ENCODE results near the gene ADGRG6. TPM values are rescaled to one million over a fixed set of nuclear protein-coding genes. Genes with fewer than 3 reads are reported as not detected.

Gene ADGRG6
- total RNA-seq, 2 donors from 2014 or later, result 6.4 to 6.8 TPM

GRCh38 chr6:142399739-142400138 is 97.9 kb downstream of the ADGRG6 start:
- TF ChIP-seq, protein P1, sequence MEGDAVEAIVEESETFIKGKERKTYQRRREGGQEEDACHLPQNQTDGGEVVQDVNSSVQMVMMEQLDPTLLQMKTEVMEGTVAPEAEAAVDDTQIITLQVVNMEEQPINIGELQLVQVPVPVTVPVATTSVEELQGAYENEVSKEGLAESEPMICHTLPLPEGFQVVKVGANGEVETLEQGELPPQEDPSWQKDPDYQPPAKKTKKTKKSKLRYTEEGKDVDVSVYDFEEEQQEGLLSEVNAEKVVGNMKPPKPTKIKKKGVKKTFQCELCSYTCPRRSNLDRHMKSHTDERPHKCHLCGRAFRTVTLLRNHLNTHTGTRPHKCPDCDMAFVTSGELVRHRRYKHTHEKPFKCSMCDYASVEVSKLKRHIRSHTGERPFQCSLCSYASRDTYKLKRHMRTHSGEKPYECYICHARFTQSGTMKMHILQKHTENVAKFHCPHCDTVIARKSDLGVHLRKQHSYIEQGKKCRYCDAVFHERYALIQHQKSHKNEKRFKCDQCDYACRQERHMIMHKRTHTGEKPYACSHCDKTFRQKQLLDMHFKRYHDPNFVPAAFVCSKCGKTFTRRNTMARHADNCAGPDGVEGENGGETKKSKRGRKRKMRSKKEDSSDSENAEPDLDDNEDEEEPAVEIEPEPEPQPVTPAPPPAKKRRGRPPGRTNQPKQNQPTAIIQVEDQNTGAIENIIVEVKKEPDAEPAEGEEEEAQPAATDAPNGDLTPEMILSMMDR (IDR thresholded peaks at IDR 0.05), result no peak
- no peaks in the 10 kb centered on the region for H3K27me3 ChIP-seq (replicated peaks; ENCODE audit: insufficient read depth)
- no peak overlapping the region for H3K27ac ChIP-seq
- no peaks in the 10 kb centered on the region for H3K9me3 ChIP-seq
- no peak overlapping the region for H3K4me3 ChIP-seq
- ATAC-seq (ENCODE audit: insufficient number of reproducible peaks, low FRiP score, low read depth), result no peak
- H3K4me1 ChIP-seq (ENCODE audit: control insufficient read depth in 1 of 2, low read depth in 2 of 2), result no peaks in the 10 kb centered on the region
- H3K36me3 ChIP-seq, result no peaks in the 10 kb centered on the region
- no peak for DNase-seq (ENCODE audit: low spot score)

DNA sequence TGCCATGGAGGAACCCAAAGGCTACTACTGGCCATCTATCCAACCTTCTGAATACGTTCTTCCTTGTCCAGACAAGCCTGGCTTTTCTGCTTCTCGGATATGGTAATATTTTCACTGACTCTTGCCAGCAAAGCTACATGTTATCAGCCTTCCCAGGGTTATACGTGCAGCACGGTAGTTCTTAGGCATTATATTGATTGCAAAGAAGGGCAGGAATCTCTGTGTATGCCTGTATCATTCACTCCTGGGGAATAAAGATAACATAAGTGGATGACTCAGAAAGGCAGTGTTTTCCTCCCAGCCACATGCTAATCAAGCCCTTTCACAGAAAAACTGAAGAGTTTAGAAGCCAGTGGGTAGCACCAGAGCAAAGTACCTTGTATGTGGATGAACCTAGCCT is 98.7 kb downstream of the ADGRG6 start:
- Histone ChIP-seq H3K27me3 (replicated peaks; ENCODE audit: insufficient read depth) (no peaks in the 10 kb centered on the region), H3K4me1 (ENCODE audit: control insufficient read depth in 1 of 2, low read depth in 2 of 2) (no peaks in the 10 kb centered on the region), H3K27ac (no peak overlapping the region), H3K9me3 (no peaks in the 10 kb centered on the region), H3K4me3 (no peak overlapping the region), H3K36me3 (no peaks in the 10 kb centered on the region)
- TF ChIP-seq, protein P1 (IDR thresholded peaks at IDR 0.05), result no peak
- DNase-seq (ENCODE audit: low spot score) (no peak), ATAC-seq (ENCODE audit: insufficient number of reproducible peaks, low FRiP score, low read depth) (no peak)

- H3K4me1 ChIP-seq (ENCODE audit: control insufficient read depth in 1 of 2, low read depth in 2 of 2), result no peaks in the 10 kb centered on the region
- no peaks in the 10 kb centered on the region for H3K9me3 ChIP-seq
- ATAC-seq (ENCODE audit: insufficient number of reproducible peaks, low FRiP score, low read depth) (no peak), DNase-seq (ENCODE audit: low spot score) (no peak)
- TF ChIP-seq, protein P1 (IDR thresholded peaks at IDR 0.05), result no peak
- no peaks in the 10 kb centered on the region for H3K27me3 ChIP-seq (replicated peaks; ENCODE audit: insufficient read depth)
- H3K4me3 ChIP-seq, result no peak overlapping the region
- no peaks in the 10 kb centered on the region for H3K36me3 ChIP-seq
- H3K27ac ChIP-seq, result no peak overlapping the region
Observed at GRCh38 chr6:142401838-142402237, 100.0 kb downstream of the ADGRG6 start.

- ATAC-seq (ENCODE audit: insufficient number of reproducible peaks, low FRiP score, low read depth) (no peak), DNase-seq (ENCODE audit: low spot score) (no peak)
- H3K27ac ChIP-seq, result no peak overlapping the region
- no peaks in the 10 kb centered on the region for H3K9me3 ChIP-seq
- no peaks in the 10 kb centered on the region for H3K36me3 ChIP-seq
- H3K4me1 ChIP-seq (ENCODE audit: control insufficient read depth in 1 of 2, low read depth in 2 of 2), result no peaks in the 10 kb centered on the region
- no peak overlapping the region for H3K4me3 ChIP-seq
- no peaks in the 10 kb centered on the region for H3K27me3 ChIP-seq (replicated peaks; ENCODE audit: insufficient read depth)
- TF ChIP-seq, protein P1 (IDR thresholded peaks at IDR 0.05), result no peak
Observed at GRCh38 chr6:142404751-142405150, 102.9 kb downstream of the ADGRG6 start.

DNA sequence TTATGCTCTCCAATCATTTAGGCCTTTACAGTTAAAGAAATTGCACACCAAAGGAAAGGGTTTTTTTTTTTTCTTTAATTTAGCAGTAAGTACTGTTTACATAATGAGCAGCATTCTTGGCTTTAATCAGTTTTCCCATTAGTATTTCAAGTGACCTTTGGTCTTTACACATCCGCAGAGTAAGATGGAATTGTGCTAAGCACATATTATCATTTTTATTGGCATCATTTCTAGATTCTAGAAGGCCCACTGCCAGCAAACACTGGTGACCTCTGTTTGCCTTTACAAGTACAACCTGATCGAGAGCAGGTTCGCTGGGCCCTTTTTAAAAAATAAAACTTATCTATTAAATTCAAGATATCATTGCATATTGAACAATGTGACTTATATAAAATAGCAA is 104.3 kb downstream of the ADGRG6 start:
- H3K9me3 ChIP-seq, result no peaks in the 10 kb centered on the region
- no peak overlapping the region for H3K27ac ChIP-seq
- ATAC-seq (ENCODE audit: insufficient number of reproducible peaks, low FRiP score, low read depth), result no peak
- H3K4me1 ChIP-seq (ENCODE audit: control insufficient read depth in 1 of 2, low read depth in 2 of 2), result no peaks in the 10 kb centered on the region
- DNase-seq (ENCODE audit: low spot score), result no peak
- TF ChIP-seq, protein P1 (IDR thresholded peaks at IDR 0.05), result no peak
- H3K36me3 ChIP-seq, result no peaks in the 10 kb centered on the region
- no peaks in the 10 kb centered on the region for H3K27me3 ChIP-seq (replicated peaks; ENCODE audit: insufficient read depth)
- no peak overlapping the region for H3K4me3 ChIP-seq

Measured in thoracic aorta (tissue), 2 donors.